ENCODE results near the gene IFNB1.
A peak's percentile ranks its signal among the peaks of the same experiment; 100 is the strongest.

IFNB1 gene

DNA sequence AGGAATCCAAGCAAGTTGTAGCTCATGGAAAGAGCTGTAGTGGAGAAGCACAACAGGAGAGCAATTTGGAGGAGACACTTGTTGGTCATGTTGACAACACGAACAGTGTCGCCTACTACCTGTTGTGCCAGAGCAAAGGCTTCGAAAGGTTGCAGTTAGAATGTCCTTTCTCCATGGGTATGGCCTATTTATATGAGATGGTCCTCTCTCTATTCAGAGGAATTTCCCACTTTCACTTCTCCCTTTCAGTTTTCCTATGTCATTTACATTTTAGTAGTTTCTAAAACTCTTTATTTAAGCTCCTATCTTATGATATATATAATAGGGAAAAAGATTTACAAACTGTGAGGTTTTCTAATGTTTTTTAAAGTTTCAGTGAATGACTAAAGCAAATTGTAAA, at the start of gene IFNB1:
TSS of gene IFNB1 (minus strand) at position 162 of the 400 bp plus-strand sequence. CDS start at position 89, 73 bp downstream.
- no peak for DNase-seq

DNA sequence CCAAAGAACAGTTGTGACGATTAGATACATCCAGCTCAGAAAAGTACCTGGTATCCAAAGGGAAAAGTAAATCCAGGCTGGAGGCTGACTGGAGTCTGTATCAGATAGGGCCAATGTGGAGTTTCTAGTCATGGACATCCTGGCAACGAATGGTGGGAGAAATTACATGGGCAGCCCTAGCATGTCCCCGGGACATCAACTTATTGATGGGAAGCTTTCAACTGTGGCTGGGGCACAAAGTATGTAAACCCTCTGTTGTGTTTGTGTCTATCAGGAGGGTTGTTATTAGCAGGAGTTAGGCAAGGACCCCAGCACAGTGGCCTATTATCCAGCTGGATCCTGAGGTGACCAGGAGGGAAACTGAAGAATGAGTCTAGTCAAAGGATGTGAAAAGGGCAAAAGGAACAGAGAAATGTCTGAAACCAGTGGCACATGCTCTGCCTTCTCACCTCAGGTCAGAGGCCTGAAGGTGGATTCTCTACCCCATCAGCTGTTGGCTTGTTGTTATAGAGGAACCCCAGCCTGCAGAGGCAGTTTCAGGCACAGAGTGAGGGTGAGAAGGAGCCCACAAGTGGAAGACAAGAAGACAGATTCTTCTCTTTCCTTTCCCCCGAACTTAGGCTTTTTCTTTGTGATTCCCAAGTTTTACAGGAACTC, 44.0 kb upstream of the IFNB1 start:
- DNase-seq = no peak

DNA sequence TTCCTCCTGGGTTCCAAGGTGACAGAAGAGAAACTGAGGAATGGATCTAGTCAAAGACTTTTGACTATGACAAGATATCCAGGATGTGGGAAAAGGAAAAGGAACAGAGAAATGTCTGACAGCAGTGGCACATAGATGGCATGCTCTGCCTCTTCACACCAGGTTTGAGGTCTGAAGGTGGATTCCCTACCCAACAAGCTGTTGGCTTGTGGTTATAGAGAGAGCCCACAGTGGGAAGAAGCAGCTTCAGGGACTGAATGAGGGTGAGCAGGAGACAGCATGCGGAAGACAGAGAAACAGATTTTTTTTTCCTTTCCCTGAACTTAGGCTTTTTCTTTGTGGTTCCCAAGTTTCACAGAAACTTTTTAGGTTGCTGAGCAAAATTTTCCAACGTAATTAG, 43.3 kb upstream of the IFNB1 start:
- DNase-seq = no peak

DNA sequence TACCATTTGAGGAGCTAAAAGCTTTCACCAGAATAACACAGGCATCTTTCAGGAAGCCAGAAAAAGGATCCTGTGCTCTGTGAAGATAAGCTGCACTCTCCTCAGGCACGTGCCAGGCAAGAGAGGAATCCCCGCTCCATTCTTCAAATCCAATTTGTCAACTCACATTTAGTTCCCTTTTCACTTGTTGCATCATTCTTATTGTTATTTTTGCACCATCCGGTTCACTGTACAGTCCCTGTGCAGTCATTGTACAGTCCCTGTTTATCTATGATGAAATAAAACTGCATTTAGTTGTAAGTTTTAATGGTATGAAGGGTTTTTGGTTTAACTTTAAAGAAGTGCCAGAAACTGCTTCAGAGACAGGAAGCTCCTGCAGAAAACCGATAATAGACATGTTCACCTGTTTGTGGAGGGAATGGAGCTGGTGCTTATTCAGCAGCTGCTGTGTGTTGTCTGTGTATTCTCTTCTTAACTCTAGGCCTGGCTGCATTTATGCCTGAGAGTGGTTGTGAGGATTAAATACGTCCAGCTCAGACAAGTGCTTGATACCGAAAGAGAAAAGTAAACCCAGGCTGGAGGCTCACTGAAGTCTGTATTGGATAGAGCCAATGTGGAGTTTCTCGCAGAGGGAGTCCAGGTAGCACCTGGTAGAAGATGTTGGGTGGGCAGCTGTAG, 41.5 kb upstream of the IFNB1 start:
- no peak for DNase-seq

DNA sequence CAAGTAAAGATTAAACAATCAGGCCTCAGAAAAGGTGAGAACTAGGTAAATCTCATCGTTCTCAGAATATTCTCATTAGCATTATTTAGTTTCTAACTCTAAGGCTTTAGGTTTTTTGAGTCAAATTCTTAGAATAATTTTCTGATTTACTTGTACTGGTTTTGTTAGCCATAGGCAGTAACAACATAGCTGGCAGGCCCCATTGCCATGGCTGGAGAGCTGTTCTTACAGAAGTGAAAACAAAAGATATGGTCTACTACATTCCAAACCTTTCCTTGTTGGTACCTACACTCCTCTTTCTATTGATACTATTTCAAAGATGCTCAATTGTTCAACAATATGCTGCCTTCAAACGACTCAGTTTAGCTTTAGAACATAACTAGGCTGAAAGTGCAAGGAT, 36.6 kb upstream of the IFNB1 start:
- no peak for DNase-seq

DNA sequence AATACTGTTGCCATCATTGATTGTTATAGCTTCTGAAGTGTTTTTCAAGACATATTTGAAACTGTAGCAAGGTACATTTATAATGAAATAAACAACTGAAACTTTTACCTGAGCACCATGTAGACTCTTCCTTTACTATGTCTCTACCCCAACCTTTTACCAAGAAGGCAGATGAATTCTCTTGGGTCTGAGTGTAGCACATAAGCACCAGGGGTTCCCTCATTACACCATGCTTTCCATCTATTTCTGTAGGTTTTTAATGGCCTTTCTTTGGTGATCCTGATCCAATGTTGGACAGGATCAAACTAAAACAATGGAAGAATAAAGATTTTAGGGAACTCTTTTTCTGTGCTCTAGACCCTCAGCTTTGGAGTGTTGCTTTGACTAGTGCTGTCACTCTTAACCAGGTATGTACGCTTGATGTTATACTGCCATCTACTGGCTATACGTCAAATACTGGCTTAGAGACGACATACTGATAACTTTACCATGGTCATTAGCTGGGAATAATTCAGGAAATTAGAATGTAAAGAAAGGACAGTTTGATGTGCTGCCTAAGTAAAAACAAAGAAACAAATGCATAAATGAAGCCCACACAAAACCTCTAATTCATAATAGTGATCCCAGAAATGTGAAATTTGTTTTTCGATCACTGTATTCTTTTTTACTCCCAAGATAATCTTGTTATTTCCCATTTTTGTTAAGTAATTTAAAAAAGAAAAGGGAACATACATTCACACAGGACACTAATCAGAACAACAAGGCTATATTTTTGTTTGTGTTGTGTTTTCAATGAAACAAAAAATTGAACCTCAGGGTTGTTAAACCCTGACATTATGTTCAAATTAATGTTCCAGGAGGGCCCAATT, 33.2 kb upstream of the IFNB1 start:
- DNase-seq = peak; percentile 72

DNA sequence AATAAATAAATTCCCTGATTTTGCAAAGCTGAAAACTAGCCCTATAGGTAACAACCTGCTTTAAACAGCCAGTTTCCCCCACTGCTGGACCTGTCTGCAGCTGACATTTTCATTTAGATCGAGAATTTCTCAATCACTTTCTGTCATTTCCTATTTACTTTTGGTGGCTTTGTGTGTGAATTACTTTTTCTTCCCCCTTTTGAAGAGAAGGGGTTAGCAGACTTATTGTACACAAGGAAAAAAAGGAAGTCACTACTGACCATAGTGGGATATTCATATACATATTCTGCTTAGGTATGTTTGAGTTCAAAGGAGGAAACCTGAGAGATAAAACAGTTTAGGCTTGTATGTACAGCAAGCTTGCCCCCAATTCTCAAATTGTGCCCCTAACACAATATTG, 27.0 kb upstream of the IFNB1 start:
- no peak for DNase-seq

DNA sequence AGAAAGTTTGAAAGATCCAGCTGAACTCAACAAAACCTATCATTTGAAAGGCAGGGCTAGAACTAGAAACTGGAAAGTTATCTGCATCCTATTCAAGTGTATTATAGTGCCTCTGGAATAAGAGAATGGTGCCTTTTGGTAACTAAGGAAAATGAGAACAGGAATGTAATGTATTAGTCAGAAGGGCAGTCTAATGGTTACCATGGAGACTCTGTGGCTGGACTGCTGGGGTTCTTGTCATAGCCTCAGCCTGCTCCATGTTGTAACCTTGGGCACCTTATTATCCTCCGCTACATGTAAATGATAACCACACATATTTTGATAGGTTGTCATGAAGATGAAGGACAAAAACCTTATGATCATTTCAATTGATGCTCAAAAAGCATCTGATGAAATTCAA, 24.6 kb upstream of the IFNB1 start:
- DNase-seq = peak; percentile 3

DNA sequence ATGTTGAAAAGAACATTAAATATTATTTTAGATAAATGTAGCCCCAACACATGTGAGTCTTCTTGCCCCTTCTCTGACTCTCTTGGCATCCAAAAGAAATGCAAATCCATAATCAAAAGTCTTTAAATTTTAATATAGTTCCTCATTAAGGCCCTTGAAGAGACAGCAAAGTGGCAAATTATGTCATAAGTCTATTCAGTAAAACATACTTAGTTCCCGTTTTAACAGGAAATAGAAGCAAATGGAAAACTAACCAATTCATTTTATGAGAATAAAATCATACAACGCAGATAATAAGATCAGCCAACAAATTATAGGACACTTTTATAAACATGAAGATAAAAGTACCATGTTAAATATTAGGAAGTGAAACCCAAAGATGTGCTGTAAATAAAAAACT, 20.1 kb upstream of the IFNB1 start:
- DNase-seq = no peak

DNA sequence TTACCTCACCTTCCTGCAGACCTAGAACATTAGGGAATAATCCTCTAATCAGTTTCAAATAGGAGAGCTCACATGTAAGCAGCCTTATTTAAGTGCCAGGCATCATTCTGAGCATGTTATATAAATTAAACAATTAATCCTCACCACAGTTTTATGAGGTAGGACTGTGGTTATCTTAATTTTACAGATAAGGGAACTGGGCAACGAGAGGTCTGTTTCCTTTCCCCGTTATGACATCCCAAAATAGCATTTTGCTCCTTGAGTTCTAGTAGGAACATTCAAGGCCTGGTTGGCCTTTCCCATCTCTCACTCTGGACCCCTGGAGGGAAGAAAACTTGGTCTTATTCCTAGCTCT, 19.1 kb upstream of the IFNB1 start:
- no peak for DNase-seq

DNA sequence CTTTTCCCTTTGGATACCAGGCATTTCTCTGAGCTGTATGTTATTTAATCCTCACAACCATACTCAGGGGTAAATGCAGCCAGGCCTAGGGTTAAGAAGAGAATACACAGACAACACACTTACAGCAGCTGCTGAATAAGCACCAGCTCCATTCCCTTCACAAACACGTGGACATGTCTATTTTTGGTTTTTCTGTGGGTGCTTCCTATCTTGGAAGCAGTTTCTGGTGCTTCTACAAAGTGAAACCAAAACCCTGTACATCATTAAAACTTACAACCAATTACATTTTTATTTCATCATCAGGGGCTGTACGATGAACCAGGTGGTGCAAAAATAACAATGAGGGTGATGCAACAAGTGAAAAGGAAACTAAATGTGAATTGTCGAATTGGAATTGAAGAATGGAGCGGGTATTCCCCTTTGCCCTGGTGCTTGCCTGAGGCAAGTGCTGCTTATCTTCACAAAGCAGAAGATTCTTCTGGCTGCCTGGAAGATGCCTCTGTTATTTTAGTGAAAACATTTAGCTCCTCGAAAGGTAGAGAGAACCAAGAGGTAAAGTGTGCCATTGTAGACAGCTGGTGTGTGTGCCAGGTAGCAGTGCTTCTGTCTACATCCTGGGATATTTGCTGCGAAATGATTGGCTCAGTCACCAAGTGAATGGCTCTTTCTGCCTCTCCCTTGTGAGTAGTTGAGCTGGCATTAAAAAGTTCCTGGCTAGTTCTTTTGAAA, 18.6 kb upstream of the IFNB1 start:
- DNase-seq = peak; percentile 28

DNA sequence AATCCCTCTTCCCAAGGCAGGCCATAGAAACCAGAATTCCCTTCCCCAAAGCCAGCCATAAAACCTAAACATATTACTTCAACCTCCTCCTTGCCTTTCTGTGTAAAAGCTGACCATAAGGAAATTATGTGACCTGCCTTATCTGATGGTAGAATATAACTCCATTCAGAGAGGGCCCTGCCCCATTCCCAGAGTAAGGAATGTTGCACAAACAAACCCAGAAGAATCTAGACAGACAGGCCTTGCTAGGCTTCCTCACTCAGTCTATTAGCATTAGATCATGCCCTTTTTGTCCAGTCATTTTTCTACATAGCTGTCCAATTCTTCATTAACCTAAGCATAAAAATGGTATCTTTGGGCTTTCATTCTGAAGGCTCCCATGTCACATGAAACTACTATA, 17.8 kb upstream of the IFNB1 start:
- peak; percentile 2 for DNase-seq

DNA sequence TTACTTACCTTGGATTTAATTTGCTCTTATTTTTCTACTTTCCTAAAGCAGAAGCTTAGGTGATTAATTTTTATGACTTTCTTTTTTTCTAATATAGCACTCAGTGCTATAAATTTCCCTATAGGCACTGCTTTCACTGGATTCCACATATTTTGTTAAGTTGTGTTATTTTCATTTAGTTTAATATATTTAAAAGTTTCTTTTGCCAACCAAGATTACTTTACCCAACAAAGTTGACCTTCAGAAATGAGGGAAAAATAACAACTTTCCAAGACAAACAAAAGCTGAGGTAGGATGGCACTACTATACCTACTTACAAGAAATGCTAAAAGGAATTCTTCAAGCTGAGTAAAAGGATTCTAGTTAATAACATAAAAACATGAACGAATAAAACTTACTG, 8.8 kb upstream of the IFNB1 start:
- DNase-seq = no peak

DNA sequence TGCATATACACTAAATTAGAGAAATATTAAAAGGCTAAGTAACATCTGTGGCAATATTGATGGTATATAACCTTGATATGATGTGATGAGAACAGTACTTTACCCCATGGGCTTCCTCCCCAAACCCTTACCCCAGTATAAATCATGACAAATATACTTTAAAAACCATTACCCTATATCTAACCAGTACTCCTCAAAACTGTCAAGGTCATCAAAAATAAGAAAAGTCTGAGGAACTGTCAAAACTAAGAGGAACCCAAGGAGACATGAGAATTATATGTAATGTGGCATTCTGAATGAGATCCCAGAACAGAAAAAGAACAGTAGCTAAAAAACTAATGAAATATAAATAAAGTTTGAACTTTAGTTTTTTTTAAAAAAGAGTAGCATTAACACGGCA, 7.3 kb upstream of the IFNB1 start:
- DNase-seq = no peak

DNA sequence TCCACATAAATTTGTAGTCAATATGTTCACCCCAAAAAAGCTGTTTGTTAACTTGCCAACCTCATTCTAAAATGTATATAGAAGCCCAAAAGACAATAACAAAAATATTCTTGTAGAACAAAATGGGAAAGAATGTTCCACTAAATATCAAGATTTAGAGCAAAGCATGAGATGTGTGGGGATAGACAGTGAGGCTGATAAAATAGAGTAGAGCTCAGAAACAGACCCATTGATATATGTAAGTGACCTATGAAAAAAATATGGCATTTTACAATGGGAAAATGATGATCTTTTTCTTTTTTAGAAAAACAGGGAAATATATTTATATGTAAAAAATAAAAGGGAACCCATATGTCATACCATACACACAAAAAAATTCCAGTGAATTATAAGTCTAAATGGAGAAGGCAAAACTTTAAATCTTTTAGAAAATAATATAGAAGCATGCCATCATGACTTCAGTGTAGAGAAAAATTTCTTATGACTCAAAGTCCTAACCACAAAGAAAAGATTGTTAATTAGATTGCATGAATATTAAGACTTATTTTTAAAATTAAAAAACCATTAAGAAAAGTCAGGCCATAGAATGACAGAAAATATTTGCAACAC, 6.6 kb upstream of the IFNB1 start:
- DNase-seq = no peak

DNA sequence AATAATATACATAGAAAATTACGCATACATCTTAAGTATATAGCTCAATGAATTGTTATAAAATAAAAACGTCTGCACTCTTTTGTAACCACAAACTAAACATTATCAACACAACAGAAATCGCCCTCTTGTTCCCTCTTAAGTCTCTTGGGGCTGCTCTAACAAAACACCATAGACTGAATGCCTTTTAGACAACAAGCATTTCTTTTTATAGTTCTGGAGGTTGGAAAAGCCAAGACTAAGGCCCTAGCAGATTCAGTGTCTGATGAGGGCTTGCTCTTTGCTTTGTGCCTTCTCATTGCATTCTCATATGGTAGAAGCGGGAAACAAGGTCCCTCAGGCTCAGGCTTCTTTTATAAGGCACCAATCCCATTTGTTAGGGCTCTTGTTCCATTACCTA, 4.9 kb upstream of the IFNB1 start:
- DNase-seq = no peak

DNA sequence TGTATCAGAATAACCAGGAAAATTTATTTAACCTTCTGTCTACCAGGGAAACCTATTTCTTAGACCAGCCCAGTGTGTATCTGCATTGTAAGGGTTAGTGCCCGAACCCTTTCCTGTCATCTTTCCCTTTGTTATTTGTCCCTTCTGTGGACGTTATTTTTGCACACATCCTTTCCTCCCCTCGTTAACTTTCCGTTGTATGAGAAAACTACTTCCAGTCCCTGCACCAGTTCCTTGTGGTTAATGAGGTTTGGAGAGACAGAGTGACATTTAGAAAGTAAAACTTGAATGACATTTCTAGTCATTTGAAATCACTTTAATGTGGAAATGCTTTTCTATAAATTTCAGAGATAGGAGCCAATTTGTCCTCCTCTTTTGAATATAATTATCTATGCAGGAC, 4.3 kb upstream of the IFNB1 start:
- DNase-seq = no peak

DNA sequence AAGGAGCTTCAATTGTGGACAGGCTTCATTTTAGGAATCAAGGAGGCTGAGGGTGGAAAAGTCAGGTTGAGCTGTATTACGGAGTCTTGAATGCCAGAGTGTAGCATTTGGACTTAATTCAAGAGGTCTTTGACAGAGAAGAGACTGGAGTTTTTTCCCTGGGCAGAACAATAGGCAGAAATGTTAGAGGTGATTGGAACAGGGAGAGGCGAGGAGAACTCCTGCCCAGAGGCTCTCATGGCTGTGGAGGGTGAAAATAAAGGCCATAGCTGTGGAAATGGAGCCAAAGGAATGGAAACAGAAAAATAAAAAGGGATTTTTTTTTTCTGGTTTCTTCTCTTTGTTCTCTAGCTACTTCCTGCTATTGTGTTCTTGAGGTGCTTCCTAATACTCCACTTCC, 3.7 kb upstream of the IFNB1 start:
- DNase-seq = no peak

DNA sequence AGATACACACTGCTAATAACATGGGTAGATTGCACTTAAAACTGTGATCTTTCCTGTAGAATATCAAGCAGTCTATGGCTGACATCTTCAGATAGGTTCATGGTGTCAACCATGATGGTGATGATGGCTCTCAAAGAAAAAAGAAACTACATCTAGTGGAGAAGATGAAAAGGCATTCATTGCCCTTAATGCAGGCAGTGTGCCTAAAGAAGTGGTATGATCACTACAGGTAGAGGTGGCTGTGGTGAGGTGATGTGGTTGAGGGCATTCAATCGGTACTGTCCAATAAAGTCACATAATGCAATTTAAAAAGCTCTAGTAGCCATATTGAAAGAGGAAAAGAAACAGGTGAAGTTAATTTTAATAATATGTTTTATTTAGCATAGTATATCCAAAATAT, 3.1 kb upstream of the IFNB1 start:
- no peak for DNase-seq

DNA sequence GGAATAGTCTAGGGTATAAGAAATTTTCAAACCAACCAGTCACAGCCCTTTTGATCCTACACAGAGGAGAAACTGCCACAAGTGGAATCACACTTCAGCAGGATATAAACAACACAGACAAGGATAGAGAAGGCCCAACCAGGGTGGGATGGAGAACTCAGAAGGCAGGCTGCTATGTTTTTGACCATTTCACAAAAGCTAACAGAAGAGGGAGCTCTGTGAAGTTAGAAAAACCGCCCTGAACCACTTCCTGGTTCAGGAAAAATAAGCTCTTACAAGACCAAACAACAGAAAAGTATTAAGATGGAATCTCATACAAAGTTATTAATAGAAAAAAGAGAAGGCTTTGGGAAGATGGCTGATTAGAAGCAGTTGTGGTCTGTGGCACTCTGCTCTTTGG, 960 bp upstream of the IFNB1 start:
- DNase-seq = no peak

DNA sequence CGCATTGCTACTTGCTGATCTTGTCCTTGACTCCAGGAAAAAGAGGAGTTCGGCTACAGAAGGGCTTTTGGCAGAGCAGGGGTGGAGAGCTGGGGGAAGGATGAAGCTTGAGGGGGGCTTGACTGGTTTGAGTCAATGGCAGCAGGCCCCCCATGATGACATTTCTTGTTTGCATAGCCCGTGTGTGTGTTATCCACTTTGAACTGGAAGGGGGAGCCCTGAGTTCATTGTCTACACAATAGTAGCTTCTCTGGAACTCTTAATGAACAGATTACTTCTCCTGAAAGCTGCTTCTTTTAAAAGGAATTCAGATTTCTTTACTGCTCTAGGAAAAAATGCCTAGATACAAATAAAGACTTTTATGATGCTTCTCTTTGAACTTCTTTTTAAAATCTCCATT, 2.3 kb downstream of the IFNB1 start:
- no peak for DNase-seq

DNA sequence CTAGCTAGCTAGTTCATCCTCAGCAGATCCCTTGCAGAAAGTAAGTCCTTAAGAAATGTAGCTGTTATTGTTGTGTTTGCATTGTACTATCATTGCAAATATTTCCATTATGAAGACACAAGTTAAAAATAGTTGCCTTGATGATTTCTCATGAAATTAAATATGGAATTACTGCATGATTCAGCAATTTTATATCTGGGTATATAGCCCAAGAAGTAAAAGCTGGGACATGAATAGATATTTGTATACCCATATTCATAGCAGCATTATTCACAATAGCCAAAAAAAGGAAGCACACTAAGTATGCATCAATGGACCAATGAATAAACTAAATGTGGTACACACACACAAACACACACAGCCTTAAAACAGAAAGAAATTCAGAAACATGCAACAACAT, 6.8 kb downstream of the IFNB1 start:
- no peak for DNase-seq

DNA sequence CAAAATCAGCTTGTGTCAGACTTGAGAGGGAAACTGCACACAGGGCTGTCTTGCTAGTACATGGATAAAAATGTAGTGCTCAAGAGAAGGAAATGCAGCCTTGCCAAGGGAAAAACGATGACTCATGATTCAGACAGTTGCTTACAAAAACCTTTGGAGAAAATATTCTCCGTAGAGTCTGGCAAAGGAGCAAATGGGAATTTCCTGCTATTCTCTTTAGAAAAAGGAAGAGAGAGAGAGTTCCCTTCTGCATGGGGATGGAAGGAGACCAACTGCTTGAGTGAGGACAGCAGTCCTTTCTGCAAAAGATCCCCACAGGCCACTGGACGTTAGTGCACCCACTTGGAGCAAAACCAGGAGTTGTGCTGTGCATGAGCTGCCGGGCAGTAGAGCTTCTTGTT, 7.6 kb downstream of the IFNB1 start:
- peak; percentile 96 for DNase-seq
